NCI-H1436 treated with DMSO at 0.1 percent for 48 hours (cell line): ENCODE results near the gene WDR45.

Experiments
- DNase-seq: peaks from one replicate; lab custom pipeline; 2025; lab: John Stamatoyannopoulos, UW

WDR45 gene

DNA sequence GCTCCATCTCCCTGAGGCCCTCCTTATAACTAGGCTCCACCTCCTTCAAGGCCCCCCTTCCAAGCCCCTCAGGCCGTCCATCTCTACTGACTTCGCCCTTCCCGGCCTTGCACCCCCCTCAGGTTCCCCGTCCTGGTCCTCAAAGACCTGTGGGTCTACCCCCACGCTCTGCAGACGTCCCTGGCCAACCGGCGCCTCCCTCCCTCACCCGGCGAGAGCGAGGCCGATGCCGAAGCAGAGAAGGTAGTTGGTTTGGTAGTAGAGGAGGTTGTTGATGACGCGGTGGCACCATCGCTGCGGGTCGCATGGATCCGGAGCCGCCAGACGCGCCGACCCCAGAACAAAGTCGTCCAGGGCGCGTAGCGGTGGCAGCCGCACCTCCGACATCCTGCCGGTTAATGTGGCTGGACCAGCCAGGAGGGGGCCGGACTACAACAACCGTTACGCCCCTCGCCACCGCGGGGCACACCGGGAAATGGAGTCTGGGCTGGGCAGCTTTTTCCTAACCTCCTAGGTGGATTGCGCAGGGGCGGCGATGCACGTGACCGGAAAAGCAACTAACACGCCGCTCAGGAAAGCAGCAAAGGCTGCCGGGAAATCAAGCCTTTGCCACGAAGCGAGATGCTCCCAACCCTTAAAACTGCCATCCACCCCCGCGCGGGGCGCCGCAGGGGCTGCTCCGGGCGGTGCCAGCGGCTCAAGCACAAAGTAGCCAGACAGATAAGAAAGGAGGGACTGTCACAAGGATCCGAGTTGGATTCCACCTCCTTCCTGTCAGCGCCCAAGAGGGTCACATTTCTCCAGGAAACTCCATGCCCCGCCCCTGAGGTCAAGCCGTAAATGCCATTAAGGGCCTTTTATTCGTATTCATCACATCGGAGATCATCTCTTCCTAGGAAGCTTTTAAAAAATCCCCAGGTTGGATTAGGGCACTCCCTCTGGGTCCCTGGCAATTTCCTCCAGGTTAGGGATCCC, 5.8 kb downstream of the WDR45 start, which contains the start of gene PRAF2:
PRAF2 (minus strand) TSS at position 402 of the 975 bp plus-strand sequence; CDS start at position 387, 15 bp downstream.
- peak; percentile 36 for DNase-seq

DNA sequence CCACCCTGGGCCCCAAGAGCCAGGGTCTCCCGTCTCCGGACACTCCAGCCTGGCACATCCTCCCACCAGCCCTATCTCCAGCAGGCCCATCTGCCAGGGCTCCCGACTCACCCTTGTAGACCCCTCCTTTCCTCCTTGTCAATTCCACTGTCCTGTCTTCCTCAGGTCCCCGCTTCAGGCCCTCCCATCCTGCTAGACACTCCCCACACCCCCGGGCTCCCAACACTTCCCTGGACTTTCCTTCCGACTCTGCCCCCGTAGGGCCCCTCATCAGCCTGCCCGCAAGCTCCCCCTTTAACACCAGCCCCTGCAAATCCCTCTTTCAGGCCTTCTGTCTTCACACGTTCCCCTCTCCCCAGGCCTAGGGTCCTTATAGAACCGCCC, 7.0 kb downstream of the WDR45 start:
- DNase-seq = no peak

DNA sequence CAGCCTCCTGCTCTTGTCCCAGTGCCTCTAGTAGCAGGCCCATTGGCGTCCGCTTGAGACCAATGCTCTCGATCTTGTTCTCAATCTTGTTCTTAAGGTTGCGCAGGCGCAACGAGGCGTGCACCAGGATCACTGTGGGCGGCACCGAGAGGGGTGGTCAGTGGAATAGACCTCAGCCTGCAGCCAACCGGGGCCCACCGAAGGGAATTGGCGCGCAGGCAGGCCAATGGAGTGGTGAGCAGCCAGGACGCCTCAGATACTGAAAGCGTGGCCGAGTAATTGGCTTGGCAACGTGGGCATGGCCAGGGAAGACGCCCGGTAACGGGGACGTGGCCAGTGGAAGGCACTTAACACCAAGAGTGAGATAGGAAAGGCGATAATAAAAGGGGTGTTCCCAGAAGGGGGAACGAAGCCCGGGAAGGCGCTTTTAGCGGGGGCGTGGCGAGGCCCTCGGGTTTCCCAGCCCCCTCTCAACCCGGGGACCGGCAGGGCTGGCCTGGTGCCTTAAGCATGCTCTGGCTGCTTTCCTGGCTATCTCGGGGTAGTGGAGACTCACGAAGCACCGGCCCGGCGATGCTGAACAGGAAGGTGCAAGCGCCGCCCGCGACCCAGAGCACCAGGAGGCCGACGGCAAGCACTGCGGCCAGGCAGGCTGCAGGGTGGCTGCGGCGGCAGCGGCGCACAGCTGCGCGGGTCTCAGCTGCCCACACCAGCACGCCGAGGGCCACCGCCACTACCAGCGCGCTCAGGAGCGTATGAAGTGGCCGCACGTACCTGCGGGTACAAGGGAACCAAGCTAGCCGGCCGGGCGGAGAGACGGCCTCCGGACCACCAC, 7.6 kb downstream of the WDR45 start:
- DNase-seq = no peak

DNA sequence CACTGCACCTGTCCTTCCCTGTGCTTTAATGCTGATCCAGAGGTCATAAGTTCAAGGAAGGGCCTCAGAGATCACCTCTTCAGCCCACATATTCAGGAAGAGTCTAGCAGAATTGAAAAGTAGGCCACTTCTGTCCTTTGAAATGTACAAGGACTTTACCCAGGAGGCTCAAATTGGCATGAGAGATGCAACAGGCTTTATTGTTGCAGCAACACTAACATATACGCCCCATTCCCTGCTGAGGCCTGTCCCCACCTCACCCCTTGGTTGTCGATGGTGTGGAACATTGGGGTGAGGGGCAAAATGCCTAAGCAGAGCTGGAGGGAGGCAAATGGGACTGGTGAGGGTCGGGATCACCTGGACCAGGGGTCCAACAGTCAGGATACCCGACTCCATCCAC, 8.7 kb downstream of the WDR45 start:
- DNase-seq = no peak

GRCh38 chrX:49069038-49069437, 10.6 kb downstream of the WDR45 start:
- DNase-seq = no peak

DNA sequence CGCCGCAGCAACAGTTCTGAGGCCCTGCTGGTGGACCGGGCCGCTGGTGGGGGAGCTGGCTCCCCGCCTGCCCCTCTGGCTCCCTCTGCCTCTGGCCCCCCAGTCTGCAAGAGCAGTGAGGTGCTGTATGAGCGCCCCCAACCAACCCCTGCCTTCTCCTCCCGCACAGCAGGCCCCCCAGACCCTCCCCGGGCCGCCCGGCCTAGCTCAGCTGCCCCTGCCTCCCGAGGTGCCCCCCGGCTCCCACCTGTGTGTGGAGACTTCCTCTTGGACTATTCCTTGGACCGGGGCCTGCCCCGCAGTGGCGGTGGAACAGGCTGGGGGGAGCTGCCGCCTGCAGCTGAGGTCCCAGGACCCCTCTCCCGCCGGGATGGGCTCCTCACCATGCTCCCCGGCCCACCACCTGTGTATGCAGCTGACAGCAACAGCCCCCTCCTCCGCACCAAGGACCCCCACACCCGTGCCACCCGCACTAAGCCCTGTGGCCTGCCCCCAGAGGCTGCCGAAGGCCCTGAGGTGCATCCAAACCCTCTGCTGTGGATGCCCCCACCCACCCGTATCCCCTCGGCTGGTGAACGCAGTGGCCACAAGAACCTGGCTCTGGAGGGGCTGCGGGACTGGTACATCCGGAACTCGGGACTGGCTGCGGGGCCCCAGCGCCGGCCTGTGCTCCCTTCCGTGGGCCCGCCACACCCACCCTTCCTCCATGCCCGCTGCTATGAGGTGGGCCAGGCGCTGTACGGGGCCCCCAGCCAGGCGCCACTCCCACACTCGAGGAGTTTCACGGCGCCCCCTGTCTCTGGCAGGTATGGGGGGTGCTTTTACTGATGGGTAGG, 12.2 kb downstream of the WDR45 start:
- DNase-seq = no peak

DNA sequence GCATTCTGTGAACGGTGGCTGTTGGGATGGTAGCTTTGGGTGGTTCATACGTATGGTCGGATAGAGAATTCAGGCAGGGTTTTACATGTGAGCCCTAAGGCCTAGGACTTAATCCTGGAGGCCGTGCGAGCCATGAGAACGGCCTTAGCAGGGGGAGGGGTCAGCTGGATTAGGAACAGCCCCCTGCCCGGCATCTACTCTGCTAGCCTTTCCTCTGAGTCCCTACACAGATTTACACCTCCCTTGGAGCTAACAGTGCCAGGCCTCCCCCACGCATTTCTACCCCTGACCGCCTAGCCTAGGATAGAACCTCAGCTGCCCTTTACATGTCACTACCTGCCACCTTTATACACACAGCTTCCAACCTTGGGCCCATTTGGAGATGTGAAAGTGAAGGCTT, 13.0 kb downstream of the WDR45 start:
- no peak for DNase-seq

- no peak for DNase-seq
Measured at GRCh38 chrX:49066278-49066677, 13.4 kb downstream of the WDR45 start.

DNA sequence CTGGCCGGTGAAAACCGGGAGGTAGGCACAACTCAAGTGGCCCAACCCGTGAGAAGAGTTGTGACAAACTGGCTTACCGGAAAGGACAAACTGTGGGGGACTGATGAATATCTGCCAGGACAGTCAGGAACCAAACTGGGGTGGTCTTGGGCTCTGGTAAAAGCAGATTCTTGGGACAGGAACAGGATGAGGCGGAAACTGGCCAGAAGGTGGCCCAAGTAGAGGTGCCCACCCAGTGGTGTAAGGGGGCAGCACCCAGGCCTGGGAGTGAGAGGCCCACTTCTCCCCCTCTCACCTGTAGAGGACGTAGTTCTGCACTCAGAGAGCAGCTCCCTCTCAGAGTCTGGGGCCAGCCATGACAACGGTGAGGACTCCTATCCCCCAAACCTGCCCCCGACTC, 15.0 kb downstream of the WDR45 start:
- DNase-seq = no peak

DNA sequence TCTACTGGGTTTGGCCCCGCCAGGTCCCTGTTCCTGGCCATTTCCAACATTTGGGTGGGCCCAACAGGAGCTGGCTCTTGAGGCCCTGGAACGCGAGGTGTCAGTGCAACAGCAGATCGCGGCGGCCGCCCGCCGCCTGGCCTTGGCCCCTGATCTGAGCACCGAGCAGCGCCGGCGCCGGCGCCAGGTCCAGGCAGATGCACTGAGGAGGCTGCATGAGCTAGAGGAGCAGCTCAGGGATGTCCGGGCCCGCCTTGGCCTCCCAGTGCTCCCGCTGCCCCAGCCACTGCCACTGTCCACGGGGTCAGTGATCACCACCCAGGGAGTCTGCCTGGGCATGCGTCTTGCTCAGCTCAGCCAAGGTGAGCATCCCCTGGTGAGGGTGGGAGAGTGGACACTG, 15.4 kb downstream of the WDR45 start:
- no peak for DNase-seq

DNA sequence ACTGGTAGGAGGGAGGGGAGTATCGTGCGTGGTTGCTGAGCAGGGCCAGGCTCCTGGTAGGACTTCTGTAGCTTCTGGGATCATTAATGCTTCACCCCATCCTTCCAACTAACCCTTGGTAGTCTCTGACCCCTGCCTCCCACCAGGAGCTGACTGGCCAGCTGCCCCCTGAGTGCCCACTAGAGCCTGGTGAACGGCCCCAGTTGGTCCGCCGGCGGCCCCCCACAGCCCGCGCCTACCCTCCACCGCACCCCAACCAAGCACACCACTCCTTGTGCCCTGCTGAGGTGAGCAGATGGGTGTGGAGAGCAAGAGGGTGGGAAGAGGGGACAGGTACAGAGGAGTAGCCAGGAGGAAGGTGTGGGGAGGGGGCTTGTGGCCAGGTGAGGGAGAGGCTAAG, 16.0 kb downstream of the WDR45 start:
- DNase-seq = no peak

GRCh38 chrX:49061916-49062315, 17.8 kb downstream of the WDR45 start:
- no peak for DNase-seq

DNA sequence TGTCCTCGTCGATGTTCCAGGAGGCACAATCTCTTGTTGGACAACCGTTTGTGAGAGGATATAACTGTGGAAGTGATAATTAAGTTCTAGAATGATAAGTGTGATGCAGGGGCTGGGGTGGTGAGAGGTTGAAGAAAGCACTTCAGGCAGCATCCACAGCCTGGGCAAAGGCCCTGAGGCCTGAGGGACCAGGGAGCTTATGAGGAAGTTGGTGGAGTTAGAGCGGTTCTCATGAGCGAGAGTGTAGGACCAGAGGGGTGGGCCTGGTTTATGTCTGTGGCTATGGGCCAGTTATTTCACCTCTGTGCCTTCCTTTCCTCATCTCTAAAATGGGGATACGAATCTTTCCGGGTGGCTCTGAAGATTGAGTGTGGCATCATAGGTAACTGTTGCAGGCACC, 18.2 kb downstream of the WDR45 start:
- no peak for DNase-seq

GRCh38 chrX:49060914-49061313, 18.8 kb downstream of the WDR45 start:
- no peak for DNase-seq

DNA sequence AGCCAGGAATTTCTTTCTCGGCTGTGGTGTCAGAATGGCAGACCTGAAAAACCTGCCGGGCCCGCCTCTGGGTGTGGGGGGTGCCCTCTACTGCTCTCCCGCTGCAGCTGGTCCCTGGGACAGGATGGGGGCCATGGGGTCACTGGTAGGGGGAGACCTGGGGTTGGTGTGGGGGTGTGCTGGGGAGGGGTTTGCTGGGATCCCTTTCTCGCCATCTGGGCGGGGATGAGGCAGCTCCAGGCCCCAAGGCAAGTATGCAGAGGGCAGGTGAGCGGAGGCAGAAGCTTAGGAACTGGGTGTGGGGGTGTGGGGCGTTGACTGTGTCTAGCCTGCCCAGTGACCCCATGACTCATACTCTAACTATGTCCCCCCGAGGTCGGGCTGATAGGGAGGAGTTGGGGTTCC, 20.0 kb downstream of the WDR45 start:
- DNase-seq = no peak

- DNase-seq = no peak
Measured at GRCh38 chrX:49059201-49059600, 20.5 kb downstream of the WDR45 start.

- no peak for DNase-seq
Measured at GRCh38 chrX:49058794-49059193, 20.9 kb downstream of the WDR45 start, which contains the start of gene CCDC120. Gene CCDC120, plus strand, starts transcription at chrX:49058999. Its CDS starts 3,043 bp downstream, at chrX:49062042.

DNA sequence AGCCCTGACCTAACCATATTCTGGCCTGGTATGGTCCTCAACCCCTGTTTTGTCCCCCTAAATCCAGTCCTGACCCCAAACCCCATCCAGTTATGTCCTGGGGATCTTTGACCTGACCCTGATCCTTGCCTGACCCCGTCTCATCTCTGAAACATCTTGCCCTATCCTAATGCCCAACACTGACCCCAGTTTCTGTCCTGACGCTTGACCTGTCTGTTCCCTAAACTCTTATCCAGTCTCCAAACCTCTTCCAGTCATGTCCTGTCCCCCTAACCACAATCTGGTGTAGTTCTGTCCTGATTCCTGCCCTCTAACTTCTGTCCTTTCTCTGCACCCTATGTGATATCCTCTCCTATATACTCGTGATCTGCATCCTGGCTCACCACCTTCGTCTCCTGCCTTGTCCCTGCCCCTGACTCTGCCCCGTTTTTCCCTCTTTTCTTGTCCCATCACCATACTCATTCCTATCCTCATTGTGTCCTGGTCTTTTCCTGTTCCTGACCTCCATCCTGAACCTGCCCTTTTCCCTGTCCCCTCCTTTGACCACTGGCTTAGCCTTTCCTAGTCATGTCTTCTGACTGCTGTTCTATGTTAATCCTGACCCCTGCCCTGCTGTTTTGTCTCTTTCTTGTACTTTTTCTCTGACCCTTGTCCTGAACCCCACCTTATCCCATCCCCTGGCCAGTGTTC, 25.5 kb downstream of the WDR45 start:
- DNase-seq = no peak

GRCh38 chrX:49053223-49054072, 26.2 kb downstream of the WDR45 start:
- DNase-seq = no peak

DNA sequence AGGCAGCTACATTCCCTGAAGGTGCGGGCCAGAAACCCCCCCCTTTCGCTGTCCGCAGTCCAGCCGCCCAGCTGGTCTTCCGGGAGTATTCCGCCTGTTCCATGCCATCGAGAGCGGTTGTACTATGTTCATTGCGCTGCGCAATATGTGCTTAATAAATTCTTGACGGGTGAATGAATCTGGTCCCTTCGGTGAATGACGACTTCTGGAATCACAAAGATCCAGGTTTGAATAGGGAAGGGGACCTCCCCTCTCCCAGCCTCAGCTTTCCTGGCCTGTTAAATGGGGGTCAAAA, 35.8 kb downstream of the WDR45 start:
- no peak for DNase-seq
